GM23248 (cell line): ENCODE measurements around the gene TINCR. TPM values are rescaled to one million over a fixed set of nuclear protein-coding genes. Genes with fewer than 3 reads are reported as not detected.

ENCODE experiments used
- DNase-seq: peaks from one replicate; pipeline ENCODE4 v3.0.0-alpha.2; 2015
- H2AFZ ChIP-seq: fragments of 200-600 bp; sonication (generic); 2 replicates; pipeline ENCODE4 v1.6.1; 2016; ENCODE audit warnings: antibody characterized with exemption
- H3F3A ChIP-seq: fragments of 200-600 bp; sonication (generic); 2 replicates; pipeline ENCODE4 v1.6.1; 2016; ENCODE audit warnings: mild to moderate bottlenecking, antibody characterized with exemption, mixed run types; ENCODE audit not compliant: insufficient read depth
- H3K27ac ChIP-seq: fragments of 200-600 bp; sonication (generic); 2 replicates; pipeline ENCODE4 v1.5.1; 2016; ENCODE audit warnings: mild to moderate bottlenecking
- H3K27me3 ChIP-seq: fragments of 200-600 bp; sonication (generic); replicated peaks from 2 replicates; pipeline ENCODE4 v1.6.1; 2016; ENCODE audit warnings: mild to moderate bottlenecking; ENCODE audit not compliant: insufficient read depth
- H3K36me3 ChIP-seq: fragments of 200-600 bp; sonication (generic); 2 replicates; pipeline ENCODE4 v1.6.1; 2016; ENCODE audit warnings: low read depth, mild to moderate bottlenecking
- H3K4me1 ChIP-seq: fragments of 200-600 bp; sonication (generic); 2 replicates; pipeline ENCODE4 v1.6.1; 2016; ENCODE audit warnings: mild to moderate bottlenecking; ENCODE audit not compliant: insufficient read depth
- H3K4me2 ChIP-seq: fragments of 200-600 bp; sonication (generic); one replicate; pipeline ENCODE4 v1.6.1; 2016; ENCODE audit warnings: mild to moderate bottlenecking; ENCODE audit not compliant: unreplicated experiment
- H3K4me3 ChIP-seq: fragments of 200-600 bp; sonication (generic); 2 replicates; pipeline ENCODE4 v1.5.1; 2016; ENCODE audit warnings: mild to moderate bottlenecking
- H3K79me2 ChIP-seq: fragments of 200-600 bp; sonication (generic); 2 replicates; pipeline ENCODE4 v1.6.1; 2016; ENCODE audit warnings: mild to moderate bottlenecking; ENCODE audit not compliant: insufficient read depth
- H3K9ac ChIP-seq: fragments of 200-600 bp; sonication (generic); 2 replicates; pipeline ENCODE4 v1.6.1; 2016; ENCODE audit warnings: mild to moderate bottlenecking
- H3K9me2 ChIP-seq: fragments of 200-600 bp; sonication (generic); 2 replicates; pipeline ENCODE4 v1.6.1; 2016; ENCODE audit warnings: mixed run types, mild to moderate bottlenecking, moderate library complexity; ENCODE audit not compliant: insufficient read depth
- H3K9me3 ChIP-seq: fragments of 200-600 bp; sonication (generic); one replicate; pipeline ENCODE4 v1.6.1; 2017; ENCODE audit warnings: low read depth
- H4K20me1 ChIP-seq: fragments of 200-600 bp; sonication (generic); 2 replicates; pipeline ENCODE4 v1.6.0; 2016; ENCODE audit not compliant: insufficient read depth
- EZH2 ChIP-seq: fragments of 200-600 bp; sonication (generic); IDR thresholded peaks from 2 replicates; pipeline ENCODE4 v1.6.1; 2018; ENCODE audit warnings: antibody characterized with exemption, mild to moderate bottlenecking; ENCODE audit not compliant: insufficient read depth, poor library complexity, severe bottlenecking
- EZH2phosphoT487 ChIP-seq: fragments of 200-600 bp; sonication (generic); IDR thresholded peaks from 2 replicates; pipeline ENCODE4 v1.6.1; 2018; ENCODE audit warnings: antibody characterized with exemption, moderate library complexity, mild to moderate bottlenecking, low read depth; ENCODE audit not compliant: insufficient read depth
- WGBS, 2 experiments: methylation state at CpG; one replicate each; pipeline ENCODE4 v1.1.6; 2015 to 2017; ENCODE audit warnings: low lambda C conversion rate in 2 of 2, low coverage in 1 of 2; ENCODE audit errors: missing lambda C conversion rate in 2 of 2; 5-methylcytosine and 5-hydroxymethylcytosine counted together
- in situ Hi-C: fragments of 300-500 bp; cut with MboI; formaldehyde crosslinking; loops from 2 replicates; pipeline ENCODE4 v1.15.0; 2020
- polyA plus RNA-seq: library from polyadenylated mRNA; unstranded; fragments of >200 nt; fragmentation: Nextera tagmentation; extraction: Ambion mirVana; gene quantifications from 2 replicates; pipeline ENCODE4 v1.2.1, GENCODE V29; 2016
- total RNA-seq: library from RNA; depleted of rRNA; stranded (reverse); fragments of >200 nt; shearing (Covaris generic); gene quantifications from 2 replicates; pipeline ENCODE4 v1.2.3, GENCODE V29; 2014

Gene TINCR
- total and polyA plus RNA-seq, 2 experiments from 2014 or later = 1.6 TPM; not detected in 1

DNA sequence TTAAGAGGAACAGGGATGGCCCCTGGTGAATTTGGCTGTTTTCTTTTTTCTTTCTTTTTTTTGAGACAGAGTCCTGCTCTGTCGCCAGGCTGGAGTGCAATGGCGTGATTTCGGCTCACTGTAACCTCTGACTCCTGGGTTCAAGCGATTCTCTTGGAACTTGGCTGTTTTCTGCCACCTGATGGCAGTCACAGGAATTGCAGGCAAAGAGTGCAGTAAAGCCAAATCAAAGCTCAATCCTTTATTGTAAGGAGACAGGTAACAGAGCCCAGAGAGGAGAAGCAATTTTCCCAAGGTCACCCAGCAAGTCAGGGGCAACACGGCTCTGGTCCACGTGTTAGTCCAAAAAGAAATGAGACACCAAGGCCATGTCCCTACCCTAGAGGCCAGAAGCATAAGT lies 6.2 kb downstream of the TINCR start:
- Histone ChIP-seq H3K9ac (no peak overlapping the region), H3K27me3 (peaks cover 28% of the 10 kb centered on the region), H3K36me3 (no peaks in the 10 kb centered on the region), H3K4me3 (no peak overlapping the region), H3K4me2 (no peak overlapping the region), H3K4me1 (no peaks in the 10 kb centered on the region), H4K20me1 (no peaks in the 10 kb centered on the region), H3K9me3 (no peaks in the 10 kb centered on the region), H3K79me2 (no peaks in the 10 kb centered on the region), H3K27ac (no peak overlapping the region), H2AFZ (no peak overlapping the region), H3F3A (no peaks in the 10 kb centered on the region), H3K9me2 (no peaks in the 10 kb centered on the region)
- WGBS, 2 experiments = 76 to 83% methylated on average over 6 of the region's 6 CpGs
- no peak for DNase-seq
- in situ Hi-C loops = no loop called here
- TF ChIP-seq EZH2 (no peak), EZH2phosphoT487 (no peak)

DNA sequence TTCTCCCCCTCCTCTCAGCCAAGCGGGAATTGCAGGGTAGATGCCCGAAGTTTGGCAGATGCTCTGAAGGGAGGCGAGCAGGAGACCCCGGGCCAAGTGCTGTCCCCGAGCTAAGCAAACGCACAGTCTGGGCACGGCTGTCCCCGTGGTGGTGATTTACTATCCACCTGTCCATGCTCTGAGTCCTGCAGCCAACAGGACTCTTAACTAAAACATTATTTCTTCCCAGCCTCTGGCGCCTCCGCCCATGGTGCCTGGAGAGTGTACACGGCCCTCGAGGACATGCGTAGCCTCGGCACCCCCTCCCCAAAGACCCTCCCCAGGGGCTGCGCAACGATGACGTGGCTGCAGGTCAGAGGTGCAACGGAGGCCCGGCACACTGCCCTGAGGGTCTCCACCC lies 7.6 kb downstream of the TINCR start:
- H3K4me3 ChIP-seq = no peak overlapping the region
- WGBS, 2 experiments = 42 to 43% methylated on average over 17 to 19 of the region's 19 CpGs
- H3K4me1 ChIP-seq = no peaks in the 10 kb centered on the region
- DNase-seq = no peak
- H3K36me3 ChIP-seq = no peaks in the 10 kb centered on the region
- H3K4me2 ChIP-seq = no peak overlapping the region
- H3K27me3 ChIP-seq = peaks cover 22% of the 10 kb centered on the region
- no peak overlapping the region for H3K9ac ChIP-seq
- no peaks in the 10 kb centered on the region for H3K79me2 ChIP-seq
- no peaks in the 10 kb centered on the region for H3K9me2 ChIP-seq
- in situ Hi-C loops = no loop called here
- TF ChIP-seq EZH2 (no peak), EZH2phosphoT487 (no peak)
- no peaks in the 10 kb centered on the region for H4K20me1 ChIP-seq
- H3F3A ChIP-seq = no peaks in the 10 kb centered on the region
- no peak overlapping the region for H2AFZ ChIP-seq
- H3K9me3 ChIP-seq = no peaks in the 10 kb centered on the region
- no peak overlapping the region for H3K27ac ChIP-seq

DNA sequence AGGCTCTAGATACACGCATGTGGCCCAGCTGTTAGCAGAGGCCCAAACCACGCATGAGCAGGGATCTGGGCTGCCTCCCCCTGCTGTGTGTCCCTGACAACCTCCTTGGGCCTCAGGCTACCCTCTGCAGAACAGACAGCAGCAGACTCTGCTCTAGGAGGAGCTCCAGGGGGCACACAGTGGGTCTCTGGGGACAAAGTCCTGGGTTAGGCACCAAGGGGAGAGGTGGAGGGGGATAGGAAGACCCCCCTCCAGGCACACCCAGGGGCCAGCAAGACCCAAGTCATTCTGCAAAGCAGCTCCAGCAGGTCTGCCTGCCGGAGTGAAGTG lies 8.0 kb downstream of the TINCR start:
- 18 to 21% methylated on average over 3 of the region's 3 CpGs for WGBS, 2 experiments
- no peaks in the 10 kb centered on the region for H3K9me3 ChIP-seq
- in situ Hi-C loops = no loop called here

GRCh38 chr19:5558101-5558621 lies 9.6 kb downstream of the TINCR start:
- no peaks in the 10 kb centered on the region for H3K36me3 ChIP-seq
- TF ChIP-seq EZH2 (no peak), EZH2phosphoT487 (no peak)
- H3K4me1 ChIP-seq = no peaks in the 10 kb centered on the region
- H4K20me1 ChIP-seq = no peaks in the 10 kb centered on the region
- no peak overlapping the region for H3K9ac ChIP-seq
- 49 to 60% methylated on average over 2 of the region's 2 CpGs for WGBS, 2 experiments
- H3K27me3 ChIP-seq = peaks cover 22% of the 10 kb centered on the region
- in situ Hi-C loops = no loop called here
- DNase-seq = no peak
- no peak overlapping the region for H2AFZ ChIP-seq
- H3F3A ChIP-seq = no peaks in the 10 kb centered on the region
- no peak overlapping the region for H3K27ac ChIP-seq
- no peaks in the 10 kb centered on the region for H3K9me3 ChIP-seq
- H3K4me2 ChIP-seq = no peak overlapping the region
- no peaks in the 10 kb centered on the region for H3K79me2 ChIP-seq
- H3K4me3 ChIP-seq = no peak overlapping the region
- H3K9me2 ChIP-seq = no peaks in the 10 kb centered on the region

More for the DNA sequence above, 8.0 kb downstream of the TINCR start:
- Histone ChIP-seq H3F3A (no peaks in the 10 kb centered on the region), H3K36me3 (no peaks in the 10 kb centered on the region), H3K27me3 (peaks cover 22% of the 10 kb centered on the region), H3K4me1 (no peaks in the 10 kb centered on the region), H3K79me2 (no peaks in the 10 kb centered on the region), H3K4me3 (no peak overlapping the region), H3K9me2 (no peaks in the 10 kb centered on the region), H4K20me1 (no peaks in the 10 kb centered on the region), H3K9ac (no peak overlapping the region), H2AFZ (no peak overlapping the region), H3K27ac (no peak overlapping the region), H3K4me2 (no peak overlapping the region)
- no peak for DNase-seq
- TF ChIP-seq EZH2 (no peak), EZH2phosphoT487 (no peak)

GRCh38 chr19:5557691-5558090 lies 10.1 kb downstream of the TINCR start:
- Histone ChIP-seq H3K27me3 (peaks cover 22% of the 10 kb centered on the region), H3K9me3 (no peaks in the 10 kb centered on the region), H4K20me1 (no peaks in the 10 kb centered on the region), H3K9me2 (no peaks in the 10 kb centered on the region), H3K79me2 (no peaks in the 10 kb centered on the region), H3K4me3 (no peak overlapping the region), H3K36me3 (no peaks in the 10 kb centered on the region), H3K27ac (no peak overlapping the region), H2AFZ (no peak overlapping the region), H3K9ac (no peak overlapping the region), H3K4me2 (no peak overlapping the region), H3F3A (no peaks in the 10 kb centered on the region), H3K4me1 (no peaks in the 10 kb centered on the region)
- no peak for DNase-seq
- WGBS, 2 experiments = 21 to 23% methylated on average over 13 of the region's 13 CpGs
- TF ChIP-seq EZH2phosphoT487 (no peak), EZH2 (no peak)
- in situ Hi-C loops = no loop called here
